Posterior cingulate gyrus (tissue), 11 donors: Measurements from ENCODE around the gene TNNT2.

Source experiments
- DNase-seq, 10 donors: peaks; one replicate each; pipeline versions ENCODE4 v3.0.0 to v3.0.0-alpha.2; 2020 to 2021; ENCODE audit warnings: mixed read lengths in 3 of 10
- intact Hi-C: fragments of 100-400 bp; cut with DNase I; formaldehyde crosslinking; loops from one replicate; pipeline ENCODE4 v1.15.1; 2023

The TNNT2 gene

GRCh38 chr1:201346987-201347386 lies 30.5 kb downstream of the TNNT2 start:
- intact Hi-C loops, result loop anchor here (5.0 kb wide), 1 partner anchor 95 kb away; no protein-coding TSS in a partner anchor
- no peak for DNase-seq

GRCh38 chr1:201346337-201346939 lies 31.0 kb downstream of the TNNT2 start:
- DNase-seq, result peak in 3 of 10 donors; percentile 62 to 83 (median 73)

DNA sequence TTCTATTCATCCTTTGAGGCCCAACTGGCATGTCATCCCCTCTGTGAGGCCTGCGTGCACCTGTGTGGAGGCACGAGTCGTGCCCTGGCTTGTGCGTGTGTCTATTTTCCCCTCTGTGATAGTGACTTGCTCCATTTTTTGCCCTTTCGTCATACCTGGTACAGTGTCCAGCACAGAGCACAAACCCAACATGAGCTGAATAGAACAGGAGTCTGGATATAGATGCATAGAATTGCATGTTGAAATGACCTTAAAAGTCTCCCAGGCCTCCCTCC lies 32.5 kb downstream of the TNNT2 start:
- DNase-seq, result peak in 1 of 10 donors; percentile 13
- intact Hi-C loops, result loop anchor here (5.0 kb wide), 1 partner anchor 93 kb away; no protein-coding TSS in a partner anchor

More at GRCh38 chr1:201346337-201346939, 31.0 kb downstream of the TNNT2 start:
- intact Hi-C loops, result loop anchor here (5.0 kb wide), 1 partner anchor 94 kb away; no protein-coding TSS in a partner anchor

DNA sequence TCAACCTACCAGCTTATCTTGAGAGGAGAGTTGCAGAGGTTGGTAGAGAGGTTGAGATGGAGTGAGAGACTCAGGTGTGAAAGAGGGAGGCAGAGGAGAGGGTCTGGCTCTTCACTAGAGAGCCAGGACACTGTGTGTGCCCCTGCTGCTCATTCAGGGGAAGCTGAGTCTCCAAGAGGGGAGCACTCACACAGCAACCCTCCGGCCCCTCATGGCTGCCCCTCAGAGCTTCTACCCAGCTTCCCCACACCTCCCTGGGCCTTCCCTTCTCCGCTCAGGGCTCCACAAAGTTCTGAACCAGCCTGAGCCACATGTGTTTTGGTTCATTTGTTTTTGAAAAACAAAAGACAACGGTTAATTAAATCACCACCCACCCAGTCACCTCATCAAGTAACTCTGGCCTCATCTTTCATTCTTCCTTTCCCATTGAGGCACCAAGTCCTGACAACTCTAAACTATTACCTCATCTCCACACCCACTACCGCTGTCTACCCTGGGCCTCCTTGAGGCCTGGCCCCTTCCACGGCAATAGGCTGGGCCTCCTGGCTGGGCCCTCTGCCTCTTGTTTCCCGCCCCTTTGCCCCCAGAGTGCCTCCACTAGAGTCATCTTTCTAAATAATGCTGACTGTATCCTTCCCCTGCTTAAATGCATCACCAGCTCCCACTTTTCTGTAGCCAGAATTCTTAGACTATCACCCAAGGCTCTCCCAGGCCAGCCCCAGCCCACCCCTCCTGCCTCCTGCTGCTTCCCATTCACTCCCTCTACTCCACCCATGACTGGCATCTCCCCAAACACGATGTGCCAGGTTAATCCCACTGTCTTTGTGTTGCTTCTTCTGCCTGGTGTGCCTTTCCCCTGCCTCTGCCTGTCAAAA lies 33.0 kb downstream of the TNNT2 start:
- DNase-seq, result peak in 3 of 10 donors; percentile 27 to 37 (median 34)
- intact Hi-C loops, result loop anchor here (5.0 kb wide), 1 partner anchor 92 kb away; no protein-coding TSS in a partner anchor

- DNase-seq, result peak in 1 of 10 donors; percentile 5
- intact Hi-C loops, result no loop called here
Observed at GRCh38 chr1:201341377-201341776, 36.1 kb downstream of the TNNT2 start.

DNA sequence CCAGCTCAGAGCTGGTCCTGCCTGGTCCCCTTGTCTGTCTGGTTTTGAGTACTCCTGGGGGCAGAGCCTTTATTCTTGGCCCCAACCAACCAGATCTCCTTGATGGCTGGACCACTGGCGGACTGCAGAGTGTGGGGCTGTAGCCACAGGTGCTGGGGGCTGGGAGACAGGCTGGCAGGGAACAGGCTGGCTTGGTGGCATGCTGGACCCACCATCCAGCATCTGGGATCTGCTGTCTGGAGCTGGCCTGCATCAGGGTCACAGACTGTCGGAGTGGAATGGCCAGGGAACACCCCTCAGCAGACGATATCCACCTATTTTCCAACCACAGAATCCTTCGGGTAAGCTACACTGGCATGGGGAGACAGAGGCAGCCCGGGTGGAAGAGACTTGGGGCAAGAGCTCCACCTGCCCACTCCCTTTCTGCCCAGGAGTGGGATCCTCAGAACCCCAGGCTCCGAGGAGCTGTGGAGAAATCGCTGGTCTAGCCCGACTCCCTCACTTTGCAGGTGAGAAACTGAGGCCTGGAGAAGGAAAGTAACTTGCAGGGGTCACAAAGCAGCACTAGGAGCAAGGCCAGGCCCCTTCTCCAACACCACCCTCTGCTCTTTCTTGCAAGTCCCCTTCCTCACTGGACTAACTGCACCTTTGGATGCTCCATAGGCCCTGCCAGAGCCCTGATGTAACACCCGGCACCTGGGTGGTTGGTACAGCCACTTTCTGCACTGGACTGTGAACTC lies 40.6 kb downstream of the TNNT2 start:
- intact Hi-C loops, result no loop called here
- DNase-seq, result peak in 3 of 10 donors; percentile 47 to 57 (median 49)

GRCh38 chr1:201335901-201336300 lies 41.6 kb downstream of the TNNT2 start:
- peak in 2 of 10 donors; percentile 9 to 52 for DNase-seq
- intact Hi-C loops, result no loop called here

DNA sequence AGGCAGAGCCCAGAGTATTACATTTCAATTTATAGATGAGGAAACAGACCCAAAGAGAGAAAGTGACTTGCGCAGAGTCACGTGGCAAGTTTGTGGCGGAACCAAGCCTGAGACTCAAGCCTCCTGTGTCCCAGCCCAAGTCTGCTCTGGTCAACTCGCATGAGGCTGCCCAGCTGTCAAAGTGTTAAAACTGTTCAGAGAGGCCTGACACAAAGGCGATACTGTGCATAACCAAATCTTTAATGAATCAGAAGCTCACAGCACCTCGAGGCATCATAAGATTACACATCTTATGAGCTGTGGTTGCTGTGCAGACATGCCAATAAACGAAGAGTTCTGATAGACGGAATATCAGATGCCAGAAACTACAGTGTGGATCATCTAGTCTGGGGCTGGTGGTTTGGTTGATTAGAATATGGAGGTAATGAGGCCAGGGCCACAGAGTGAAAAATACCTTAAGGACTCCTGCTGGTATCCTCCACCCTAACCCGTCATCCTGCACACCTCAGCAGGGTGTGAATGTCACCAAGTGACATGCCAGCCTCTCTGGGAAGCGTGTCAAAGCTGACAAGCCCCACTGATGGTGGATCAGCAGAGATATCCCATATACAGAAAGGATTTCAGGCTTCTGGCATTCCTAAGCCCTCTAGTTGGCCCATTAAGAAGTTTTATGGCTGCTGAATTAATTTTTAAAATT lies 42.2 kb downstream of the TNNT2 start:
- DNase-seq, result peak in 3 of 10 donors; percentile 24 to 37 (median 31)
- intact Hi-C loops, result no loop called here

DNA sequence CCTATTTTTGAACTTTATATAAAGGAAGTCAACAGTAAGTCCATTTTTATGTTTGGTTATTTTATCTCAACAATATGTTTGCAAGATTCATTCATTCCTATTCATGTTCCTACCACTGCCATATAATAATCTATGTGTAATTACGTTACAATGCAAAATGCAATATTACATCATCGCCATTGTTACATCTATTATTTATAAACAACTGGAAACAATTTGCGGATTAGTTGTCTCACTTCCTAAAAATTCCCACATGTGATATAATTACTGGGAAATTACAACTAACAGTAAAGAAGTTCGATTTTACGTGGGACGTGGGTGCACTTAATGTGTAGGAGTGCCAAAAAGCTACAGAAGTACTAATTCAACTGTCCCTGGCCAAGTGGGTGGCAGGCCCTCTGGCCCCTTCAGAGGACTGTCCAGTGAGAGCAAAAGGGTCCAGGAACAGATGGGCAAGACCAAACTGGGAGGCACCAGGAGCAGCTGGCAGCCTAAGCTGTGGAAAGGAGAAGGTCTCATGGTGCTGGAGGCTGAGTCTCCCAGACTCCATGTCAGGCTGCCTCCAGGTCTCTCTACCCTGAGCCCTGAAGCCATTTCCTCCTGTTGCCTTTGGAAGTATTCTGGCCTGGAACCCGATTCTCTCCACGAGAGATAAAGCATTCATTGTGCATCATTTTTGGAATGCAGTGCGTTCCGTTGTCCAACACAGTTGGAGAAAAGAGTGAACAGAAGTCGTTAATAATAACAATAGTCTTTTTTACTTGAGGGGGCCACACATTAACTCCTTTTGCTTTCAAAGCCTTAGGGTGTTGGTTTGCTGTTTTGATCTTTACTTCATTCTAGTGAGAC lies 42.9 kb downstream of the TNNT2 start:
- intact Hi-C loops, result no loop called here
- peak in 3 of 10 donors; percentile 10 to 57 (median 44) for DNase-seq

DNA sequence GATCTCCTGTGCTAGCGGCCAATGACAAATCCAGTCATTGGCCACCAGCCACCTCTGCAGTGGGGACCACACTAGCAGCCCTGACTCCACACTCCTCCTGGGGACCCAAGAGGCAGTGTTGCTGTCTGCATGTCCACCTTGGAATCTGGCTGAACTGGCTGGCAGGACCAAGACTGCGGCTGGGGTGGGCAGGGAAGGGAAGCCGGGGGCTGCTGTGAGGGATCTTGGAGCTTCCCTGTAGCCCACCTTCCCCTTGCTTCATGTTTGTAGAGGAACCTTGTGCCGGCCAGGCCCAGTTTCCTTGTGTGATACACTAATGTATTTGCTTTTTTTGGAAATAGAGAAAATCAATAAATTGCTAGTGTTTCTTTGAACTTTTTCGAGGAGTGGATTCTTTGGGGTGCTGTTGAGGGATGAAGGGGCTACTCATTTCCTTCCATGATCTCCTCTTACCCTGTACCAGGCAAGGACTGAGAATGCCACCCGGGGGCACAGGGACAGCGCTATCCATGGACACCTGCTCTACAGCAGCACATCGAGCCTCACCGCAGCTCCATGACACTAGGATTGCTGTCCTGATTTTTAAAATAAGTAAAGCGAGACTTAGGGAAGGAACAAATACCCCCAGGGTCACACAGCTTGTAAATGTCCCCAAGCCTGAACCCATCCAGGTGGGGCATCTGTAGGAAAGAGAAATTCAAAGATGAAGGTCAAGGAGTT lies 44.7 kb downstream of the TNNT2 start:
- intact Hi-C loops, result no loop called here
- DNase-seq, result peak in 3 of 10 donors; percentile 51 to 67 (median 52)

DNA sequence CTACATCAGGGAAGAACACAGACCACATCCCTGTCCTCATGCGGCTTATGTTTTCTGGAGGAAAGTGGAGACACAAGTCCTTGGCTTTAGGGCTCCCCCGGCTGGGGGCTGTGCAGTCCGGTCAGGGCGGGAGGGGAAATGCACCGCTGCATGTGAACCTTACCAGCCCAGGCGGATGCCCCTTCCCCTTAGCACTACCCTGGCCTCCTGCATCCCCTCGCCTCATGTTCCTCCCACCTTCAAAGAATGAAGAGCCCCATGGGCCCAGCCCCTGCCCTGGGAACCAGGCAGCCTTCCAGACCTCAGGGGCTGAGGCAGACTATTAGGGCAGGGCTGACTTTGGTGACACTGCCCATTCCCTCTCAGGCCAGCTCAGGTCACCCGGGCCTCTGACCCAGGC lies 45.5 kb downstream of the TNNT2 start:
- DNase-seq, result peak in 3 of 10 donors; percentile 25 to 64 (median 38)
- intact Hi-C loops, result no loop called here

DNA sequence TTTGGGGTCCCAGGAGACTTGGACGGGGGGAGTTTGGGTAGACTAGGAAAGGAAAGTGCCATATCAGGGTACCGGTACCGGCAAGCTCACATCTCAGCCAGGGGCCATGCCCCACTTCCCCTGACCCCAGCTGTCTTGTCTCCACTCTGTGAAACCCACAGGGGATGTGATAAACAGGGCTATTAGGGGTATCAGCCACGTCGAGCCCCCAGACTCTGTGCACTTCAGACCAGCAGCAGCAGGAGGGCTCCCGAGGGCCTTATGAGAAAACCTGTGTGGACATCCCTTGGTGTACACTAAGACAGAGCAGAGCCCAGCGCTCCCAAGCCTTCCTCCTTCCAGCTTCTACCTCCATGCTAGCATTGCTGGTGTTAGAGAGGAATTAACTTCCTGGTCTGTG lies 46.3 kb downstream of the TNNT2 start:
- DNase-seq, result peak in 3 of 10 donors; percentile 5 to 72 (median 55)
- intact Hi-C loops, result no loop called here

DNA sequence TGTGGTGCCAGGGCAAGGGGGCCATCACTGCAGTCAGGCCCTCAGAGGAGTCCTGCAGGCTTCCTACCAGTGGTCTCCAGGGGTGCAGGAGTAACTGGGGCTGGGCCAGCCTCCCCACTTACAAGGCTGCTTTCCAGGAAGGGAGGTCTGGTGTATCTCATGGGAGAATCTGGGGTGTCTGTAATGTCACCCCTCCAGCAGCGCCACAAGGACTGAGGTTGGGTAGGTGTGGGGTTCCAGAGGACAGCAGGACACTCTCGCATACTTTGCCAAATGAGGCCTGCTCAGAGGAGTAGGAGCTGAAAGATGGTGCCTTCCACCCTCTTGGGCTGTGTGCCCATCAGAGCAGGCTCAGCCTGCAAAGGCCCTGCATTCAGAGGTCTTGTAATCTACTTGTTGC lies 46.9 kb downstream of the TNNT2 start:
- peak in 3 of 10 donors; percentile 28 to 48 (median 32) for DNase-seq
- intact Hi-C loops, result no loop called here

- intact Hi-C loops, result no loop called here
Observed at GRCh38 chr1:201329801-201330200, 47.7 kb downstream of the TNNT2 start.

DNA sequence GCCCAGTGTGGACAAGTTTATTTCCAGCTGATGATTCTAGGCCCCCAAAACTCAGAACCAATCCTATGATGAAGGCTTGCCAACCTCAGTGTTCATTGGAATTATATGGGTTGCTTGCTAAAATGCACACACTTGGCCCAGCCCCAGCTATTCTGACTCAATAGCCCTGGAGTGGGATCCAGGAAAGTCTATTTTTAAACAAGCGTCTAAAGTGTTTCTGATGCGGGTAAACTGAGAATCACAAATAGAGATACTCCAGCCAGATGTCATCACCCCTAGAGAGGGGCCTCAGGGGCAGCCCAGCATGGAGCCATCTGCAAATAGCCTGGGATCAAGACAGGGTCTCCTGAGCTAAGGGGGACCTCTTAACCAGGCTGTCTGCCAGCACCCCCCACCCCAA lies 48.2 kb downstream of the TNNT2 start:
- peak in 3 of 10 donors; percentile 21 to 42 (median 39) for DNase-seq

More at GRCh38 chr1:201329801-201330200, 47.7 kb downstream of the TNNT2 start:
- DNase-seq, result peak in 3 of 10 donors; percentile 15 to 48 (median 42)

GRCh38 chr1:201328576-201328975 lies 48.9 kb downstream of the TNNT2 start:
- peak in 3 of 10 donors; percentile 20 to 68 (median 54) for DNase-seq
- intact Hi-C loops, result no loop called here

More for the DNA sequence above, 48.2 kb downstream of the TNNT2 start:
- intact Hi-C loops, result no loop called here

DNA sequence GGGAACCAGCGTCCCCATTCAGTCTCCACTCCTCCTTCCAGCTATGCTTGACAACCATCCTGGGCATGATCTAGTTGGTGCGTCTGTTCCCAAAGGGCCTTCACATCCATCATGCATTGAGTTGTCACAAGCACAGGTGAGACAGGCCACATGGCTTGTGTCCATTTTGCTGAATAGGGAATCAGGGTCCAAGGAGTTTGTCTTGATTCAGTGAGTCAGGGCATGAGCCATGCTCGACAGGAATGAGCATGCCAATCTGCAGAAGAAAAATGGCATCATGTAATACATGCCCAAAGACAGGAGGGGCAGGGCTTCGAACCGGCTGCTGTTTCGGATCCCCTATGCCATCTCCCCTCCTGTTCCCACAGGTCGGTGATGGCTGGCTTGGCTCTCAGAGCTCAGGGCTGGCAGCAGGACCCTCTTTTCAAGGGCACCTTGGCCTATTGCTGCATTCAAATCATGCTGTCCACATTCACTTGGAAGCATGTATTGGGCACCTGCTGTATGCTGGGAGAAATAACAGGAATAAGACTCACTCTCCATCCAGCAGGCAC lies 49.7 kb downstream of the TNNT2 start:
- peak in 3 of 10 donors; percentile 20 to 56 (median 40) for DNase-seq
- intact Hi-C loops, result no loop called here

- peak in 3 of 10 donors; percentile 15 to 22 (median 16) for DNase-seq
- intact Hi-C loops, result no loop called here
Observed at GRCh38 chr1:201326710-201327109, 50.8 kb downstream of the TNNT2 start.
